ENCODE data around the gene FOSB. TPM values are rescaled to one million over a fixed set of nuclear protein-coding genes. Genes with fewer than 3 reads are reported as not detected.

Gene FOSB
- polyA plus RNA-seq, 1 donor from 2014 or later = 2.1 TPM

GRCh38 chr19:45476304-45476703 lies 8.5 kb downstream of the FOSB start:
- no peaks in the 10 kb centered on the region for H4K20me1 ChIP-seq (ENCODE audit: insufficient read depth)
- peaks cover 20% of the 10 kb centered on the region for H3K27me3 ChIP-seq (ENCODE audit: insufficient read depth, low read depth, low read length)

DNA sequence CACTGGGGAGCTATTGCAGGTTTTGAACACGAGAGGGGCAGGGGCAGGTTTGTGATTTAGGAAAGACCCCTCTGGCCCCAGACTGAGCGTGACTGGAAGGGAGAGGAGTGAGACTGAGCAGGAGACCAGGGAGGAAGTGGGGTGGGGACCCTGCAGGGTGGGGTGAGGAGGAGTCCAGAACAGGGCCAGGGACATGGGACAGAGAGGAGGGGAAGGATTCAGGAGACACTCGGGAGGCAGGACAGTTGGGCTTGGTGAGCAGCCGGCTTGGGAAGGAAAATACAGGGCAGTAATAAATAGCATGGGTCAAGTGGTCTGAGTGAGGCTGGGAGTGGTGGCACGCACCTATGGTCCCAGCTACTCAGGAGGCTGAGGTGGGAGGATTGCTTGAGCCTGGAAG lies 9.4 kb downstream of the FOSB start:
- H3K9me3 ChIP-seq (ENCODE audit: low read length) = no peaks in the 10 kb centered on the region
- no peaks in the 10 kb centered on the region for H4K20me1 ChIP-seq (ENCODE audit: insufficient read depth)
- no peaks in the 10 kb centered on the region for H3K9me2 ChIP-seq (ENCODE audit: insufficient read depth, low read length)
- H3K27me3 ChIP-seq (ENCODE audit: insufficient read depth, low read depth, low read length) = peaks cover 14% of the 10 kb centered on the region
- H3K9ac ChIP-seq (ENCODE audit: low read length) = no peak overlapping the region
- no peak overlapping the region for H2AFZ ChIP-seq (ENCODE audit: low read depth, low read length)
- TF ChIP-seq TAF1 (IDR thresholded peaks at IDR 0.05; ENCODE audit: low read depth) (no peak), MXI1 (conservative IDR thresholded peaks at IDR 0.05; ENCODE audit: poor library complexity, severe bottlenecking) (no peak), POLR2AphosphoS5 (IDR thresholded peaks at IDR 0.05) (no peak), RAD21 (conservative IDR thresholded peaks at IDR 0.05) (no peak)
- TF ChIP-seq, protein P1, sequence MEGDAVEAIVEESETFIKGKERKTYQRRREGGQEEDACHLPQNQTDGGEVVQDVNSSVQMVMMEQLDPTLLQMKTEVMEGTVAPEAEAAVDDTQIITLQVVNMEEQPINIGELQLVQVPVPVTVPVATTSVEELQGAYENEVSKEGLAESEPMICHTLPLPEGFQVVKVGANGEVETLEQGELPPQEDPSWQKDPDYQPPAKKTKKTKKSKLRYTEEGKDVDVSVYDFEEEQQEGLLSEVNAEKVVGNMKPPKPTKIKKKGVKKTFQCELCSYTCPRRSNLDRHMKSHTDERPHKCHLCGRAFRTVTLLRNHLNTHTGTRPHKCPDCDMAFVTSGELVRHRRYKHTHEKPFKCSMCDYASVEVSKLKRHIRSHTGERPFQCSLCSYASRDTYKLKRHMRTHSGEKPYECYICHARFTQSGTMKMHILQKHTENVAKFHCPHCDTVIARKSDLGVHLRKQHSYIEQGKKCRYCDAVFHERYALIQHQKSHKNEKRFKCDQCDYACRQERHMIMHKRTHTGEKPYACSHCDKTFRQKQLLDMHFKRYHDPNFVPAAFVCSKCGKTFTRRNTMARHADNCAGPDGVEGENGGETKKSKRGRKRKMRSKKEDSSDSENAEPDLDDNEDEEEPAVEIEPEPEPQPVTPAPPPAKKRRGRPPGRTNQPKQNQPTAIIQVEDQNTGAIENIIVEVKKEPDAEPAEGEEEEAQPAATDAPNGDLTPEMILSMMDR (IDR thresholded peaks at IDR 0.05; ENCODE audit: poor library complexity, severe bottlenecking) = no peak
- no peaks in the 10 kb centered on the region for H3F3A ChIP-seq (ENCODE audit: insufficient read depth, low read length, poor library complexity, severe bottlenecking)
- H3K79me2 ChIP-seq (replicated peaks; ENCODE audit: insufficient read depth, low read length) = no peaks in the 10 kb centered on the region
- no peaks in the 10 kb centered on the region for H3K36me3 ChIP-seq (ENCODE audit: insufficient read depth, low read length)
- no peak overlapping the region for H3K4me2 ChIP-seq (ENCODE audit: low read length)
- no peak overlapping the region for H3K4me3 ChIP-seq (ENCODE audit: low read length)
- H3K27ac ChIP-seq (ENCODE audit: low read length) = no peak overlapping the region

More at GRCh38 chr19:45476304-45476703, 8.5 kb downstream of the FOSB start:
- no peaks in the 10 kb centered on the region for H3K9me3 ChIP-seq (ENCODE audit: low read length)
- H3K9ac ChIP-seq (ENCODE audit: low read length) = no peak overlapping the region
- H3K79me2 ChIP-seq (replicated peaks; ENCODE audit: insufficient read depth, low read length) = no peaks in the 10 kb centered on the region
- H3K27ac ChIP-seq (ENCODE audit: low read length) = no peak overlapping the region
- no peaks in the 10 kb centered on the region for H3K36me3 ChIP-seq (ENCODE audit: insufficient read depth, low read length)
- no peaks in the 10 kb centered on the region for H3F3A ChIP-seq (ENCODE audit: insufficient read depth, low read length, poor library complexity, severe bottlenecking)
- H2AFZ ChIP-seq (ENCODE audit: low read depth, low read length) = no peak overlapping the region
- H3K4me3 ChIP-seq (ENCODE audit: low read length) = no peak overlapping the region
- TF ChIP-seq, protein P1 (IDR thresholded peaks at IDR 0.05; ENCODE audit: poor library complexity, severe bottlenecking) = no peak
- TF ChIP-seq EZH2 (IDR thresholded peaks at IDR 0.05; ENCODE audit: borderline replicate concordance, insufficient read depth, low read length, poor library complexity, severe bottlenecking) = no peak
- no peak for TF ChIP-seq POLR2AphosphoS5 (IDR thresholded peaks at IDR 0.05)
- TF ChIP-seq TAF1 (IDR thresholded peaks at IDR 0.05; ENCODE audit: low read depth) = no peak
- no peak for TF ChIP-seq REST (IDR thresholded peaks at IDR 0.05; ENCODE audit: borderline replicate concordance)
- no peak for TF ChIP-seq MXI1 (conservative IDR thresholded peaks at IDR 0.05; ENCODE audit: poor library complexity, severe bottlenecking)
- TF ChIP-seq SMC3 (conservative IDR thresholded peaks at IDR 0.05; ENCODE audit: poor library complexity) = no peak
- no peaks in the 10 kb centered on the region for H3K9me2 ChIP-seq (ENCODE audit: insufficient read depth, low read length)
- H3K4me2 ChIP-seq (ENCODE audit: low read length) = no peak overlapping the region
